Measurements from ENCODE around the gene VWA5B1.
A peak's percentile ranks its signal among the peaks of the same experiment; 100 is the strongest.

VWA5B1 gene

DNA sequence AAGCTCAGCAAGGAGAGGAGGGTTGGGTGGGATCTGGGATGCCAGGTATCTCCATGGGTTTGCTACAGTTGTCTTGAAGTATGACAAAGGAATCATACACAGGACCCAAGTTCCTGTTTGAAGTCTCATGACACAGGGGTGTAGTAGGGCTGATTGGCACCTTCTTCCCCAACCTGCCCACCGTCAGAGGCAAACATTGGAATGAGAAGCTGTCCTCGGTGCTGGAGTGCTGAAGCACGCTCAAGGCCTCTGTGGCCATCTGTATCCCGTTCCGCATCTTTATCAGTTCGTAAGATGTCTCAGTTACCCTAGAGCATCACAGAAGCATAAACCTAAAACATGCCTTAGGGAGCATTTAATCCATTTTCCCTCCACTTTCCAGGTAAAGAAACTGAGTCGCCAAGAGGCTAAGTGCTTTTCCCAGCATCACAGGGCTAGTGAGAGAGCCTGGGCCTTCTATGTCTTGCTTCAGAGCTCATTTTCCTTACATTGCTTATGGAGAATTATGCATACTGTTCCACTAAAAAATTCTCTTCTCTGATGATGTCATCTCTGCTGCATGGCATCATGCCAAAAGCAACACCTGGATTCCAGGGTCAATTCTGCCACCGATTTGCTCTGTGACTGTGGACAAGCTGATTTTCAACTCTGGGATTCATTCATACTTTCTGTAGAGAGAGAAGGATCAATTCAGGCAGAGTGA, 34.2 kb downstream of the VWA5B1 start:
- no peak for DNase-seq

DNA sequence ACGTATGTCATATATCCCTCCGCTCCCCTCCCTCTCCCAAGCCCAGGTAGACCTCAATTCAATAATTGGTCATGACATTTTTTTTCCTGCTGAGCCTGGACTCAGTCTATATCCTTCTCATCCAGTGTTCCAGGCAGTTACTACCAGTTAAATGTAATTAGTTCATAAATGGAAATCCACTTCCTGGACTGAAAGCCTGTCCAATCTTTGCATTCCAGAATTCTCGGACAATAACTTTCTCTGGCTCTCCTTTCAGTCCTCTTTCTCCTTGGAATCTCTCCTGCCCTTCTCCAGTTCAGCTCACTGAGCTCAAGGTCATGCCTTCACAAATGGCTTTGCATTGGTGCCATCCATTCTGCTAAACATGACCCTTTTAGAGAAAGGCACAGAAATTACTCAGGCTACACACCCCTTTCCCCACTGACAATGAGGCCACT, 34.8 kb downstream of the VWA5B1 start:
- DNase-seq = no peak

DNA sequence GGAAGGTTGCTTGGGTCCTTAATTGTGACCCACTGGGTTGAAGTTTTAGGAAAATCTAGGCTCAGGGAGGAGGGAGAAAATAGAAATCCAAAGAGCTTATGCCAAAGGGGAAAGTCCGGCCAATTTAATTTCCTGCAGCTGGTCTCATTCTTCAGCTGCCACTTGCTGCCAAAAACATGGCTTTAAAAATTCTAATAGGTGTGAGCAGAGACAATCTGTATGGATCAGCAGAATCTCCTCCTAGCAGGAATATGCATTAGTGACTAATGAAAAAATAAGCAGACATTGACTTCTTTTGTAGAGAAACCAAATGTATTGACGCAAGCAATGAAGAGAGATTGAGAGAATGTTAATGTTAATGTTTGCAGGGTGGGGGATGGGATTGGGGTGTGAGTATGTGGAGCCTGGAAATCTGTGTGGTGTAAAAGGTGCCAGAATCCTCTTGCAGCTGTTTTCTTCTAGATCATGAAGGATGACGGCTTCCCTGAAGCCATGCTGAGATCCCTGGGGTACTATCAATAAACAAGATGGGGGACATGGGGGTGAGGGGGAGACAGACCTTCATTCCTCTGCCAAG, 35.3 kb downstream of the VWA5B1 start:
- DNase-seq = no peak

DNA sequence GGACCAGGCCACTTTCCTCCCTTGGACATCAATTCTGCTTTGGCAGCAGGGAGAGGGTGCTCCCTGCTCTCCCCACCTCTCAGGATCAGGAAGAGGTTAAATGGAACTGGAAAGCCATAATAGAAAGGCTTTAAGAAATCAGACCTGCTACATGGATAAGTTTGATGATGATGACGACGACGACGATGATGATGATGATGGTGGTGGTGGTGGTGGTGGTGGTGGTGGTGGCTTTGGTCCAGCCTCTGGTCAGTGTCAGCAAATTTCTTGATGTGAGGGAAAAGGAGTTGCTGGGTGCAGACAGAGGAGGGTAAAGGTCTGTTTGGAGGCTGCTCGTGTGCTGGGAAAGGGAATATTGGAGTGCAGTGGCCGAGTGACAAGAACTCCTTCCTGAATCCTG, 36.8 kb downstream of the VWA5B1 start:
- no peak for DNase-seq

DNA sequence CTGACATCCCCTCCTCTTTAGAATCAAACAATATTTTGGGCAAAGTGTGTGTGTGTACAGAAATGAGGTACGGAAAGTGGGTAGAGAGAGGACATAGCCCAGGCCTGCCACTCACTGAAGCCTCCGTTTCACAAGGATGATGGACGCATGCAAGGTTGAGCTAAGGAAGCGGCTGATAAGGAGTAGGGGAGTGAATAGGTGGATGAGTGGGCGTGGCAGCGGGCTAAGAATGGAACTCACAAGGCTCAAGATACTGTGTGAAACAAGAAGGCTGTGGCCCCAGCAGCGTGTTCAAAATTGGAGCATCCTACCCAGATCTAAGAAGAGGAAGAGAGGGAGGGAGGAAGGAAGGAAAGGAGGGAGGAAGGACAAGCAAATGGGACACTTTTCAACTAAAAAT, 37.5 kb downstream of the VWA5B1 start:
- no peak for DNase-seq

DNA sequence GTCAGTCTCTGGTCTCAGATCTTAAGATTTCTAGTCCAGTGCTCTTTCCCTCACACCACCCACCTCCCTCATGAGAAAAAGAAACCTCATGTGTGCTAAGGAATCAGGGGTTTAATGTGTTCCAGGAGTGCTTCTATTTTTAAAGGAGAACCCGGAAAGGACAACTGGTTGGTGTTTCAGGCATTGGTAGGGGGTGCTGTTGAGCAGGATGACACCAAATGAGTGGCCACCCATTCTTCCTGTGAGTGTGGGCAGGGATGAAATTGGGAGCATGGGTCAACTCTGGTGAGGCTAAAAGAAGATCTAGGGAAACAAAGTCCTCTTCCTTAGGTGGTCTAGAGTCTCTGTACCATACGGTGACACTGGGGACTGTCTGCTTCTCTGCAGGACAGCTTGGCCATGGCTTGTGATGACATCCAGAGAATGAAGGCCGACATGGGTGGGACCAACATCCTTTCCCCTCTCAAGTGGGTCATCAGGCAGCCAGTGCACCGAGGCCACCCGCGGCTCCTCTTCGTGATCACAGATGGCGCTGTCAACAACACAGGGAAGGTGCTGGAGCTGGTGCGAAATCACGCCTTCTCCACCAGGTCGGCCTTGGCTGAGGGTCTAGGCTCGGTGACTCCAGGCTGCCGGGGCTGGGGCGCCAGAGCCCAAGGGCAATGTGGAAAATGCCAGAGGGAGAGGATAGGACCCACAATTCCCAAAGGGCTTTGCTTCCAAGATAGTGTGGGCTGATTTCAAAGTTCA, 39.3 kb downstream of the VWA5B1 start:
- no peak for DNase-seq

DNA sequence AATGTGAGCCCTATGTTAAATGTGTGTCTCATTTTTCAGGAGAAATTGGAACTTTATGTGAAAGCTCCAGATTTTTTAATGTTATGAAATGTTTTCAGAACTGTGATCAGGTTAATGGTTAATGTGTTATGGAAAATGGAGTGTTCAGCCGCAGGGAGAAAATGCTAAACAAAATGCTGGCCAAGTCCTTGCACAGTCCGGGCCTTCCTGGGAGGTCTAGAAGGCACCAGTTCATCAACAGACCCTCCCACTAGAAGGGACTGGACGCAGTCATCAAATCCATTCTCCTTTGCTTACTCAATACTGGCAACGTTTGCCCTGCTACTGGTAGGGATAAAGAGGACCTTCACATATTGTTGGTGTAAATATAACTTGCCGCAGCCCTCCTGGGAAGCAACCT, 43.4 kb downstream of the VWA5B1 start:
- DNase-seq = no peak

DNA sequence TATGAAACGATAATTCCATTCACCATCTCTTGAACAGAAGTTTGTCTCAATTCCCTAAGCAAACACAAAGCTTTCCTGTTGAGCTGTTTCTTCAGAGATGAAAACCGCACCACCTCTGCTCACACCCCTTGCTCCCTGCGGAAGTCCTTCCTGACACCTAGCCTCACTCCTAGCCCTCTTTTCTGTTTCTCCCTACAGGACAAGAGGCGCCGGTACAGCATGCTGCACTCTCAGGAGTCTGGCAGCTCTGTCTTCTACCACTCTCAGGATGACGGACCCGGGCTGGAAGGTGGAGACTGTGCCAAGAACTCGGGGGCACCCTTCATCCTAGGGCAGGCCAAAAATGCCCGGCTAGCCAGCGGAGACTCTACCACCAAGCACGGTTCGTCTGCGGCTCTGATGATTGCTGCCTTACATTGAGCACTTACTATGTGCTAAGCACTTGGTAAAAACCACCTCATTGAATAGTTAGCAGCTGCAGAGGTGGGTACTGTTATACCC, 45.5 kb downstream of the VWA5B1 start:
- DNase-seq = no peak

DNA sequence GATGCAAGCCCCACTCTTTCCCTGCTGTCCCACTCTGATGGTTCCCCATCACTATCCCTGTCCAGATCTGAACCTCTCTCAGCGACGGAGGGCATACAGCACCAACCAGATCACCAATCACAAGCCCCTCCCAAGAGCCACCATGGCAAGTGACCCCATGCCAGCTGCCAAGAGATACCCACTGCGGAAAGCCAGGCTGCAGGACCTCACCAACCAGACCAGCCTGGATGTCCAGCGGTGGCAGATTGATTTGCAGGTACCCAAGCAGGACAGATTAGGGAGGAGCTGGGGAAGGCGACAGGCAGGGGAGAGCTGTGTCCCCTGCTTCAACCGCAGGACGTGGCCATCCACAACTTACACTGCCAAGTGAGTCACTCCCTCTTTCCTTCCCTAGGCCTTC, 46.9 kb downstream of the VWA5B1 start:
- DNase-seq = no peak

DNA sequence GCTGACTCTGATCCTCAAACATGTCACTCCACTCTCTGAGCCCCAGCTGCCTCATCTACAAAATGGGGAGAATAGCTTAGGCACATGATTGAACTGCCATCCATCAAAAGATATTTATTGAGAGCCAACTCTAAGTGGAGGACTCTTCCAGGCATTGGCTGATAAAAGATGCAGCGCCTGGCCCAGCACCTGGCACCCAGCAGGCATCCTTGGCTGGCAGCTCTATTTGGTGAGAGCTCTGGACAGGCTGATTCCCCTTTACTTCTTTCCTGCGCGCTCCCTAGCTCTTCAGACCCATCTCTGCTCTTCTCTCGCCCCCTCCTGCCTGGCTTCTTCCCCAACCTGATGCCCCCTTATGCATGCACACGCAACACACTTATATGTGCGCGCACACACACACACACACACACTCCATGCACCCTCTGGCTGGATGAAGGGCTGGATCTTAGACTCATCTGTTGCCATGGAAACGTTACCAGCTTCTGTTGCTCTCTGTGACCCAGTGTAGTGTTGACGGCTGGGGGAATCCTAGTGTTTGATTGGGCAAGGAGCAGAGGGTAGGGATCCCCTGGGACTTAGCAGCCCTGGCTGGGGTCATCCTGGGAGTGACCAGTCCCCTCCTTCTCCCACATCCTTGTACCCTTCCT, 49.3 kb downstream of the VWA5B1 start:
- DNase-seq = peak; percentile 74

DNA sequence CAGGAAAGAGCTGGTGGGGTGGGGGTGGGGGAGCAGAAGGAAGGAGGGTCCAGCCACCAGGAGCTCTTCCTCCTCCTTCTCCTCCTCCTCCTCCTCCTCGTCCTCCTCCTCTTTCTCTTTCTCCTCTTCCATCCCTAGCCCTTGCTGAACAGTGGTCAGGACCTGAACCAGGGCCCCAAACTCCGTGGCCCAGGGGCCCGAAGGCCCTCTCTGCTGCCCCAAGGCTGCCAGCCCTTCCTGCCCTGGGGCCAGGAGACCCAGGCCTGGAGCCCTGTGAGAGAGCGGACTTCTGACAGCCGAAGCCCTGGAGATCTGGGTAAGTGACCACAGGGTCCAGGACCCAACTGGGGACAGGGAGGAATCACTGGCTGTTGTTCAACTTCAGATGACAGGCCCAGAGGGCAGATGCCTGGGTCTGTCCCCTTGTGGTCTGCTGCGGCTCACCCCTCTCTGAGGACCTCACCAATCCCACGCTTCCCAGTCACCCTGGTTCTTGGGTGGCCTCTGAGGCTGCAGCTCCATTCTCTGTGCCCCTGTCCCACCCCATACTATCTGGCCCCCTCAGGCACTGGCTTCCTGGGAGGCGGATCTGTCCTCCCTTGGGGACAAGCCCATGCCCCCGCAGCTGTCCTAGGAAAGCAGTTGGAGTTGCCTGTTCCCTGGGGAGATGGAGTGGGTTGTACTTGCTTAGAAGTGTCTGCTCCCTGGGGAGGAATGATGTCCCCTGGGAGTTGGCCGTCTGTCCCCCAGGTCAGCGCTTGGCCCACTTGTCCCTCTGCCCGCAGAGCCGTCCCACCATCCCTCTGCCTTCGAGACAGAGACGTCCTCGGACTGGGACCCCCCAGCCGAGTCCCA, 51.8 kb downstream of the VWA5B1 start:
- no peak for DNase-seq

DNA sequence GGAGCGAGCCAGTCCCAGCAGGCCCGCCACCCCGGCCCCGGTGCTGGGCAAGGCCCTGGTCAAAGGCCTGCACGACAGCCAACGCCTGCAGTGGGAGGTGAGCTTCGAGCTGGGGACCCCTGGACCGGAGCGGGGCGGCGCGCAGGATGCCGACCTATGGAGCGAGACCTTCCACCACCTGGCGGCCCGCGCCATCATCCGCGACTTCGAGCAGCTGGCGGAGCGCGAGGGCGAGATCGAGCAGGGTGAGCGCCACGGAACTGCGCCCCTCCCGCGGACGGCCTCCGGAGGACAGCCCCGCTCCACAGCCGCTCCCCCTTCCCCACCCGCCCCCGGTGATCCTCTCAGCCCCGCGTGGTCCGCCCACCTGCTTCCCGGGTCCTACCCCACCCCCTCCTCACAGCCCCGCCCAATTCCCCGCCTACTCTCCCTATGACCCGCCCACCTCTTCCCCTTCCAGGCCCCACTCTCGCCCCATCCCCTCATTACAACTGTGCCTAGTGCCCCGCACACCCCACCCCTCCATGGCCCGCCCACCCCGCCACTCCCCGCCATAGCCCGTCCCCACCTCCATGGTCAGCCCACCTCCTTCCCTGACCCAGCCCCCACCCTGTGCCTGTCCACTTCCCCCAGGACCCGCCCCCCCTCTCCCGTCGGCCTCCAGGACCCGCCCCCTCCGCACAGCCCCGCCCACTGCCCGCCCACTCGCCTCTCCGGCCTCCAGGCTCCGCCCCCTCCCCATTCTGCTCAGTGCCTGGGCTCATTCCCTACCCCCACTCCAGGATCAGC, 52.7 kb downstream of the VWA5B1 start:
- no peak for DNase-seq

DNA sequence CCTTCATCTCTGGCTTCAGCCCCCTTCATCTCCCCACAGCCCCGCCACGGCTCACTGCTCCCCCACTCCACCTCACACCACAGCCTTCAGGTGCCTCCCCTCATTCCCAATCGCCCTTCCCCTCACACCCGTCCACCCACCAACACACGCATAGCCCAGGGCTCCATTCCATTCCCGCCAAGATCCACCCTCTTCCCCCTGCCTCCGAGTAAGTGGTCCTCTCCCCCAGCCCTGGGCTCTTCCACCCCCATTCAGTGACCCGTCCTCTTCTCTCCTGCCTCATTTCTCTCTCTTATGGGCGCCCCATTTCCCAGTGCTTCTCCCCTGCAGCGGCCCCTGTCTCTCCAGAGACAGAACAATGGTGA, 53.2 kb downstream of the VWA5B1 start:
- no peak for DNase-seq

DNA sequence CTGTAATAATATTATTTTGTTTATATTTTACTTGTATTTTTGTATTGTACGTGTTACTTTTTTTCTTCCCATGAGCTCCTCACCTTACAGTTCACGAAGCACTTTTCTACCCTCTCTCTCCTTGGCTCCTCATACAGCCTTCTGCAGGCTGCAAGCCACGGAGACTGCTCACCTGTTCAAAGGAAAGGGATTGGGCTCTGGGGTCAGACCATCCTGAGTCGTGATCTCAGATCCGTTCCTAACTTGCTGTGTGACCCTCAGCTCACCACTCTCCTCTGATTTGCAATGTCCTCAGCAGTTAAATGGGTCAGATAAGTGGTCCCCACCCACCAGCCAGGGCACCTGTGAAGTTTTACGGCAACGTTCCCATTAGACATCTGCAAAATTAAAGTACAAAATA, 54.1 kb downstream of the VWA5B1 start:
- DNase-seq = no peak

DNA sequence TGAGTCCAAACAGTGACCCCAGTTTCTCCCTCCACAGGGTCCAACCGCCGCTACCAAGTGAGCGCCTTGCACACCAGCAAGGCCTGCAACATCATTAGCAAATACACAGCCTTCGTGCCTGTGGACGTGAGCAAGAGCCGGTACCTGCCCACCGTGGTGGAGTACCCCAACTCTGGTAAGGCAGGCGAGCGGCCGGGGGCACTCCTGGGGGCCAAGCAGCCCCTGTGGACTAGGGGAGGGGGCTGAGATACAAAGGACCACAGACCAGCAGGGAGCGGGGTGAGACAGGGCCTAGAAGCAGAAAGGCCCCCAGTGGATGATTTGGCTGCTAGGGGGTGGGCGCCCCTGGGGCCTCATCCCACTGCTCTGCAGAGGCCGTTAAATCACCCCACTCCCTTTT, 54.7 kb downstream of the VWA5B1 start:
- no peak for DNase-seq

DNA sequence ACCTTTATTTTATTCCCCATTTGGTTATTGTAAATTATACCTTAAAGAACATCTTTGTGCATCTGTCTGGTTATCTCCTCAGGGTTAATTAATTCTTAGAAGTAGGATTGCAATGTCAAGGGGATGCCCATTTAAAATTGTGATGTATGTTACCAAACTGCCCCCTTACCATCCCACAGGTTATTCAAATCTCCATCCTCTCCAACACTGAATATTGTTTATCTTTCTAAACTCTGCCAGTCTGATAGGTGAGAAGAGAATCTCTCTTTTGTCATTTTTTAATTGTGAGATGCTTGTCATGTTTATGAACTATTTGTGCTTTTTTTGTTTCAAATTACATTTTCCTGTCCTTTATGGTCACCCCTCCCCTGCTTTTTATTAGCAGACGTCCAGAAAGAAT, 55.8 kb downstream of the VWA5B1 start:
- DNase-seq = no peak

DNA sequence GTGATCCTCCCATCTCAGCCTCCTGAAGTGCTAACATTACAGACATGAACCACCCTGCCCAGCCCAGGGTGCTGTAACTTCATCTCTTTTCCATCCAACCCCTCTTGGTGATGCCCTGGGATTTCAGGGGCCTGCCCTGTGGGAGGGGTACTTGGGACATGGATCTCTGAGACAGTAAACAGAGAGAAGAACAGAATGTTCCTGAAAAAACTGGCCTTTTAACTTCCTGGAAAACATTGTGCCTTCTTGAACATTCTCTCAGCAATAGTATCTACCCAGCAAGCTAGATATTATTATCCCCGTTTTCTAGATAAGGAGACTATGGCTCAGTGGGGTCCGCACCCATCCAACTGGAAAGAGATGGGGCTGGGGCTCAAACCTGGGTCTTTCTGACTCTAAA, 57.0 kb downstream of the VWA5B1 start:
- no peak for DNase-seq

DNA sequence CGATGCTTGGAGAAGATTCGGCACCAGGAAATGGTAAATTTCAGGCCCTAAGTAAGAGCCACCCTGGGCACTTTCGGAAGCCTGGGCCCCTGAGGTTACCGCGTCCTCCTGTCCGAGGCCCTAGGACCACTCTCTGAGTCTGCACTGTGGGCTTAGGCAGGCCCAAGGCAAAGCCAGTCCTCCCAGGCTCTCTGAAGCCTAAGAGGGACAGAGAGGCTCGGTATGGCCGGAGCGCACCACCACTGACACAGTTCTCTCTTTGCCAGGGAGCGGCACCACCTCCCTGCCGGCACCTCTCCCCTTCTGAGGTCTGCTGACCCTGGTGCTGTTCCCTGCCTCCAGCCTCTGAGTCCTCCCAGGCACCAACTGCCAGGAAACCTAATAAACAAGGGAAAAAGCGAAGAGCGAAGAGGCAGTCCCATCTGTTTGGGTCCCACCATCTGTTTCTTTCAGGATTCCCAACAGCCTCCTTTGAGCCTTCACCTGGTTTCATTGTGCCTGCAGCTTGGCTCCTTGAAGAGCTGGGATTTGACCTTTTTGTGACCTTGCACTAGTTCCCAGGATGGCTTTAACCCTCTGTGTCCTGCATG, 57.7 kb downstream of the VWA5B1 start:
- DNase-seq = no peak

DNA sequence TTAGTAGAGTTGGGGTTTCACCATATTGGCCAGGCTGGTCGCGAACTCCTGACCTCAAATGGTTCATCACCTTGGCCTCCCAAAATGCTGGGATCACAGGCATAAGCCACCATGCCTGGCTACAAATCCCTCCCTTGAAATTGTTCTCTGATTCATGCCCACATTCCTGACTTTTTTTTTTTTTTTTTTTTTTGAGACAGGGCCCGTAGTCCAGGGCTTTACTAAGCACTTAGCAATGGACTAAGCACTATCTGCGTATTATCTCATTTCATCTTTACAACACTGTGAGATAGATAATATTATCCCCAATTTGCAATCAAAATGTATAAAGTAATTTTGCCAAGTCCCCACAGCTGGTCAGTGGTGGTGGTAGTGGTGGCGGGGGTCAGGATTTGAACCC, 58.9 kb downstream of the VWA5B1 start:
- DNase-seq = no peak

DNA sequence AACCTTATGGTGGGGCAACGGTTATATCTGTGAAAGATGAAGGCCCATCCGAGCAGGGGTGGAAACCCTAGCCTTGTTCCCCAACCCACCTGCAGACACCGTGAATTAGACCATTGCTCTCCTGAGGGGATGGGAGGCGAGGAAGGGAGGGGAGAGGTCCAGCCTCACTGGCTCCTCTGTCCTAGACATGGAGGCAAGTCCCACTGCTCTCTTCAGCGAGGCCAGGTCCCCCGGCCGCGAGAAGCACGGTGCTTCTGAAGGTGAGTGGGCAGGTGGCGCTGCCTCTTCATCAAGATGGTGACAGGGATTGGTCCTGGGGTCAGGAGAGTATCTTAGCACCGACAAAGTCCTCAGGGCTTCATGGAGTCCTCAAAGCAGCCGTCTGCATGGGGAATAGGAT, 59.3 kb downstream of the VWA5B1 start:
- no peak for DNase-seq

DNA sequence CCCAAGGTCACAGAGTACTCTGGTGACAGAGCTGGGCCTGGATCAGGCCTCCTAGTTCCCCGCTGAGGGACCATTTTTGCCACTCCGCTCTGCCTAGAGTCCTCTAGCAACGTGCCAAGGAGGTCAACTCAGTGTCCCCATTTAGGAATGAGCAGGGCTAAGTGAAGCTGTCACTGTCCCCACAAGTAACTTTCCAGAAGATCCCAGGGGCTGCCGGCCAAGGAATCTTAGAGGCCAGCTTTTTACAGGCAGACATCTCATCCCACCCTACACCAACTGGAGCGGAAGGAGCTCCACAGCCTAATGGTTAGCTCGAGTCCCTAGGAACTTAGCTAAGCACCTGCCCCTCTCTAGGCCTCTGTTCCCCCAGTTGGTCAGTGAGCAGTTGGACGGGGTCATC, 59.7 kb downstream of the VWA5B1 start:
- no peak for DNase-seq

Measured in NCI-H1092 (cell line).